ENCODE results near the gene SLC25A11. TPM values are rescaled to one million over a fixed set of nuclear protein-coding genes. Genes with fewer than 3 reads are reported as not detected.
A peak's percentile ranks its signal among the peaks of the same experiment; 100 is the strongest.

SLC25A11 gene
- total and polyA plus RNA-seq, 2 donors (not counting 3 experiments of a cell fraction or from before 2014, with no cell fraction given), result 58.2 to 95.2 TPM

DNA sequence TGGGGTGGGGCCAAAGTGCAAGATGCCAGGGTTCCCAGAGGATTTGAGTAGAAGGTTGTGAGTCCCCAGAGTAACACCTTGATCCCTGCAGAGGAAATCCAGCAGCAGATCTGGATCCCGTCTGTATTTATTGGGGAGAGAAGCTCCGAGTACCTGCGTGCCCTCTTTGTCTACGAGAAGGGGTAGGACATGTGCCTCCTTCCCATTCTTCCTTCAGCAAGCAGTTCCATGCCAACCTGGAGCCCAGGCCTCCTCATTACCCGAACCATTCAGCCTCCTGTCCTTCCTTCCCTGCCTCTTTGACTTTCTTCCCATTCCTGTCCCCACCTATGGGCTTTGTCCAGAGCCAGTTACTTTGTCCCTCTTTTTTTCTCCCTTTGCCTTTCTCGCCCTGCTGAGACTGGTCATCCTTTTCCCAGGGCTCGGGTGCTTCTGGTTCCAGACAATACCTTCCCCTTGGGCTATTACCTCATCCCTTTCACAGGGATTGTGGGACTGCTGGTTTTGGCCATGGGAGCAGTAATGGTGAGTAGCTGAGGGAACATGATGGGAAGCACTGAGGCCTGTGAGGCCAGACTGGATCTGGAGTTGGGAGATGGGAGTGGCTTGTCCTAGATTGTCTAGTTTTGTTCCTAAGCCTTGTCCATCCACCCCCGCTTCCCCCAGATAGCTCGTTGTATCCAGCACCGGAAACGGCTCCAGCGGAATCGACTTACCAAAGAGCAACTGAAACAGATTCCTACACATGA is 3.1 kb upstream of the SLC25A11 start:
- intact Hi-C loops (cut with micrococcal nuclease), result no loop called here
- Histone ChIP-seq H3K79me2 (ENCODE audit: control insufficient read depth, insufficient read depth, low read length) (peaks cover 89% of the 10 kb centered on the region), H3K4me3 (replicated peaks in 1 of 3; ENCODE audit: insufficient read depth in 1 of 3, low read depth in 1 of 3, low read length in 3 of 3) (no peak overlapping the region), H3K4me1 (ENCODE audit: control insufficient read depth, extremely low read depth, insufficient read depth, low read length) (peaks cover 37% of the 10 kb centered on the region), H3K27ac (ENCODE audit: insufficient read depth, low read depth, low read length) (no peak overlapping the region), H3K9me1 (replicated peaks; ENCODE audit: control insufficient read depth, extremely low read depth, insufficient read depth, low read length) (no peaks in the 10 kb centered on the region), H2AFZ (ENCODE audit: low read depth, low read length) (no peak overlapping the region), H3K9ac (replicated peaks; ENCODE audit: extremely low read depth, insufficient read depth, low read length) (no peak overlapping the region), H3K9me3 (replicated peaks; ENCODE audit: control insufficient read depth, insufficient read depth, low read length) (no peaks in the 10 kb centered on the region), H3K36me3 (ENCODE audit: control insufficient read depth in 2 of 2, extremely low read depth in 1 of 2, insufficient read depth in 2 of 2, low read length in 2 of 2) (peaks cover 15 to 32% of the 10 kb centered on the region in 2 experiments), H3K4me2 (ENCODE audit: insufficient read depth, low read length) (no peak overlapping the region), H4K20me1 (replicated peaks; ENCODE audit: control insufficient read depth, extremely low read depth, insufficient read depth, low read length) (no peaks in the 10 kb centered on the region), H3K27me3 (ENCODE audit: control insufficient read depth in 2 of 2, insufficient read depth in 2 of 2, low read length in 2 of 2) (no peaks in the 10 kb centered on the region)
- POLR2A ChIA-PET, result no interaction called here
- no peak for FAIRE-seq
- no TSS peak for BruUV-seq (replicated peaks)
- DNase-seq (ENCODE audit: low read depth, low spot score), result no peak
- dilution Hi-C loops (cut with MboI; ENCODE audit: extremely low pct_ligation_motif_present, low sequenced_read_pairs), result no loop called here
- TF ChIP-seq POLR2A (IDR thresholded peaks at IDR 0.05; ENCODE audit: low read depth, low read length) (peak; percentile 64), POLR2AphosphoS5 (IDR thresholded peaks at IDR 0.05; ENCODE audit: insufficient read depth, low read depth, low read length) (peak; percentile 62), GATA2 (IDR thresholded peaks at IDR 0.05; ENCODE audit: insufficient read depth, insufficient read length, low read depth, low read length) (no peak)
- CTCF ChIA-PET, result no interaction called here

GRCh38 chr17:4941319-4941610 is 1.4 kb upstream of the SLC25A11 start:
- TF ChIP-seq POLR2A (IDR thresholded peaks at IDR 0.05; ENCODE audit: low read depth, low read length) (no peak), POLR2AphosphoS5 (IDR thresholded peaks at IDR 0.05; ENCODE audit: insufficient read depth, low read depth, low read length) (no peak), CTCF (IDR thresholded peaks at IDR 0.05; ENCODE audit: extremely low read depth in 1 of 2, insufficient read depth in 1 of 2, low read depth in 1 of 2, low read length in 2 of 2) (no peak), FOS (IDR thresholded peaks at IDR 0.05; ENCODE audit: borderline replicate concordance, insufficient read depth, low read length) (no peak), EZH2 (IDR thresholded peaks at IDR 0.05; ENCODE audit: borderline replicate concordance, low read depth, low read length, severe bottlenecking) (no peak), JUN (IDR thresholded peaks at IDR 0.05; ENCODE audit: borderline replicate concordance, insufficient read depth, insufficient read length, low read depth) (no peak), GATA2 (IDR thresholded peaks at IDR 0.05; ENCODE audit: insufficient read depth, insufficient read length, low read depth, low read length) (no peak), MYC (IDR thresholded peaks at IDR 0.05; ENCODE audit: low read depth, low read length) (no peak)
- TF ChIP-seq, protein P1, sequence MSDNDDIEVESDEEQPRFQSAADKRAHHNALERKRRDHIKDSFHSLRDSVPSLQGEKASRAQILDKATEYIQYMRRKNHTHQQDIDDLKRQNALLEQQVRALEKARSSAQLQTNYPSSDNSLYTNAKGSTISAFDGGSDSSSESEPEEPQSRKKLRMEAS (IDR thresholded peaks at IDR 0.05; ENCODE audit: insufficient read depth, insufficient read length), result no peak
- POLR2A ChIA-PET, result interaction anchor here (2.3 kb wide), 1 partner anchor 26 kb away, joined by 15 read pairs; the partner anchor contains the start of gene SPAG7
- peaks cover 10 to 42% of the 10 kb centered on the region in 2 experiments for H3K36me3 ChIP-seq (ENCODE audit: control insufficient read depth in 2 of 2, extremely low read depth in 1 of 2, insufficient read depth in 2 of 2, low read length in 2 of 2)

More at GRCh38 chr17:4941319-4941610, 1.4 kb upstream of the SLC25A11 start:
- peak overlapping the region; percentile 81 for H3K27ac ChIP-seq (ENCODE audit: insufficient read depth, low read depth, low read length)
- H3K4me3 ChIP-seq (replicated peaks in 1 of 3; ENCODE audit: insufficient read depth in 1 of 3, low read depth in 1 of 3, low read length in 3 of 3), result peak overlapping the region; percentile 42 to 77 (median 45)
- FAIRE-seq (peak; percentile 31), DNase-seq (ENCODE audit: low read depth, low spot score) (no peak)
- H2AFZ ChIP-seq (ENCODE audit: low read depth, low read length), result no peak overlapping the region
- no peaks in the 10 kb centered on the region for H3K9me3 ChIP-seq (replicated peaks; ENCODE audit: control insufficient read depth, insufficient read depth, low read length)
- BruUV-seq (replicated peaks), result no TSS peak
- peak overlapping the region; percentile 70 for H3K4me2 ChIP-seq (ENCODE audit: insufficient read depth, low read length)
- H3K4me1 ChIP-seq (ENCODE audit: control insufficient read depth, extremely low read depth, insufficient read depth, low read length), result peaks cover 32% of the 10 kb centered on the region
- no peaks in the 10 kb centered on the region for H4K20me1 ChIP-seq (replicated peaks; ENCODE audit: control insufficient read depth, extremely low read depth, insufficient read depth, low read length)
- H3K27me3 ChIP-seq (ENCODE audit: control insufficient read depth in 2 of 2, insufficient read depth in 2 of 2, low read length in 2 of 2), result no peaks in the 10 kb centered on the region
- H3K79me2 ChIP-seq (ENCODE audit: control insufficient read depth, insufficient read depth, low read length), result peaks cover 72% of the 10 kb centered on the region
- intact Hi-C loops (cut with micrococcal nuclease), result loop anchor here (2.0 kb wide), 2 partner anchors 46 to 58 kb away; partner anchors contain the start of gene CAMTA2
- peak overlapping the region; percentile 88 for H3K9ac ChIP-seq (replicated peaks; ENCODE audit: extremely low read depth, insufficient read depth, low read length)
- CTCF ChIA-PET, result no interaction called here
- dilution Hi-C loops (cut with MboI; ENCODE audit: extremely low pct_ligation_motif_present, low sequenced_read_pairs), result no loop called here
- H3K9me1 ChIP-seq (replicated peaks; ENCODE audit: control insufficient read depth, extremely low read depth, insufficient read depth, low read length), result no peaks in the 10 kb centered on the region
